ENCODE data around the gene ACBD4. TPM values are rescaled to one million over a fixed set of nuclear protein-coding genes. Genes with fewer than 3 reads are reported as not detected.
A peak's percentile ranks its signal among the peaks of the same experiment; 100 is the strongest.

The ACBD4 gene, protein sequence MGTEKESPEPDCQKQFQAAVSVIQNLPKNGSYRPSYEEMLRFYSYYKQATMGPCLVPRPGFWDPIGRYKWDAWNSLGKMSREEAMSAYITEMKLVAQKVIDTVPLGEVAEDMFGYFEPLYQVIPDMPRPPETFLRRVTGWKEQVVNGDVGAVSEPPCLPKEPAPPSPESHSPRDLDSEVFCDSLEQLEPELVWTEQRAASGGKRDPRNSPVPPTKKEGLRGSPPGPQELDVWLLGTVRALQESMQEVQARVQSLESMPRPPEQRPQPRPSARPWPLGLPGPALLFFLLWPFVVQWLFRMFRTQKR
- 20.1 and 20.6 TPM in 2 replicates for total RNA-seq

DNA sequence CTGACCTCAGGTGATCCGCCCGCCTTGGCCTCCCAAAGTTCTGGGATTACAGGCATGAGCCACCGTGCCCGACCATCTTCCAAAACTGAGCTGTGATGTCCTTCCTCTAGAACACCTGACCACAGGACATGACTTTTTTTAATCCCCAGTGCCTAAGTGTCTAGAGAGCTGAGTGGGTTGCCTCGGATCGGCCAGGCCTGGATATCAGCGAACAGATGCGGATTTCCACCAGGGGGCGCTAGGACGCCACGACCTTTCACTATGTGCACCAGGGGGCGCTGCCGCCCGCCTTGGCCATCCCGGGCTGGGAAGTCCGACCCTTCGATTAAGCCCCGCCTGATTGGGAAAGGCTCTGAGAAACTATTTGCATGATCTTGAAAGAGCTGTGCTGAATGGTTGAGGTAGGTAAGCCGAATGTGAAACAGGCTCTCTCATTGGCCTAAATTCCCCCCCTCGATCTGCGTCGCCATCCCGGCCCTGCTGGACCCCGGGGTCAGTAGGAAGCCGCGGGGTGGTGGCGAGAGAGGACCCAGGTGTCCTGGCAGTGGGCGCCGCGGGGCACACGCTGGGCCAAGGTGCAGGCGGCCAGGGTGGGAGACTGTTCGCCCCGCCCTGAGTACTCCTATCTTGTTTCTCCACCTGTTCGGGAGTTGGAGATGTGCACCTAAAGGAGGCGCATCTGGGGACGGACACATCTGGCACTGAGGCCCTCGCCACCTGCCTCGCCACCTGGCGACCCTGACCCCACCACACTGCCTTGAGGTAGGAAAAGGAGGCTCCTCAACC lies at the start of gene ACBD4:
Gene ACBD4 (plus strand): TSS at position 496 of the 786 bp plus-strand sequence. CDS start 458 bp downstream, outside the sequence.
- peaks cover 16% of the 10 kb centered on the region for H3K4me1 Mint-ChIP-seq
- H3K27me3 Mint-ChIP-seq = peaks cover 4% of the 10 kb centered on the region
- ChIA-PET POLR2A (interaction anchor here (0.6 to 10.8 kb wide), 18 partner anchors 9 to 282 kb away, joined by 3 to 200 read pairs (median 6); partner anchors contain the start of genes EFTUD2, HEXIM1, HEXIM2 and NMT1), CTCF (interaction anchor here (0.5 to 6.5 kb wide), 39 partner anchors 9 to 1125 kb away, joined by 3 to 167 read pairs (median 5); partner anchors contain the start of genes EFTUD2, HEXIM1 and HEXIM2)
- peak within 1 kb of the TSS; percentile 90 for H3K4me3 Mint-ChIP-seq
- intact Hi-C loops (cut with micrococcal nuclease) = loop anchor here (1.0 to 10.0 kb wide), 7 partner anchors 13 to 601 kb away; partner anchors contain the start of genes HEXIM1 and HEXIM2
- TF ChIP-seq, protein P1, sequence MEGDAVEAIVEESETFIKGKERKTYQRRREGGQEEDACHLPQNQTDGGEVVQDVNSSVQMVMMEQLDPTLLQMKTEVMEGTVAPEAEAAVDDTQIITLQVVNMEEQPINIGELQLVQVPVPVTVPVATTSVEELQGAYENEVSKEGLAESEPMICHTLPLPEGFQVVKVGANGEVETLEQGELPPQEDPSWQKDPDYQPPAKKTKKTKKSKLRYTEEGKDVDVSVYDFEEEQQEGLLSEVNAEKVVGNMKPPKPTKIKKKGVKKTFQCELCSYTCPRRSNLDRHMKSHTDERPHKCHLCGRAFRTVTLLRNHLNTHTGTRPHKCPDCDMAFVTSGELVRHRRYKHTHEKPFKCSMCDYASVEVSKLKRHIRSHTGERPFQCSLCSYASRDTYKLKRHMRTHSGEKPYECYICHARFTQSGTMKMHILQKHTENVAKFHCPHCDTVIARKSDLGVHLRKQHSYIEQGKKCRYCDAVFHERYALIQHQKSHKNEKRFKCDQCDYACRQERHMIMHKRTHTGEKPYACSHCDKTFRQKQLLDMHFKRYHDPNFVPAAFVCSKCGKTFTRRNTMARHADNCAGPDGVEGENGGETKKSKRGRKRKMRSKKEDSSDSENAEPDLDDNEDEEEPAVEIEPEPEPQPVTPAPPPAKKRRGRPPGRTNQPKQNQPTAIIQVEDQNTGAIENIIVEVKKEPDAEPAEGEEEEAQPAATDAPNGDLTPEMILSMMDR (IDR thresholded peaks at IDR 0.05) = peak; percentile 99
- DNase-seq (peak; percentile 97), ATAC-seq (ENCODE audit: low read depth) (peak; percentile 84)
- H3K36me3 Mint-ChIP-seq (ENCODE audit: low read depth) = peaks cover 4% of the 10 kb centered on the region
- no peaks in the 10 kb centered on the region for H3K9me3 Mint-ChIP-seq
- H3K27ac Mint-ChIP-seq = peak within 1 kb of the TSS; percentile 84

DNA sequence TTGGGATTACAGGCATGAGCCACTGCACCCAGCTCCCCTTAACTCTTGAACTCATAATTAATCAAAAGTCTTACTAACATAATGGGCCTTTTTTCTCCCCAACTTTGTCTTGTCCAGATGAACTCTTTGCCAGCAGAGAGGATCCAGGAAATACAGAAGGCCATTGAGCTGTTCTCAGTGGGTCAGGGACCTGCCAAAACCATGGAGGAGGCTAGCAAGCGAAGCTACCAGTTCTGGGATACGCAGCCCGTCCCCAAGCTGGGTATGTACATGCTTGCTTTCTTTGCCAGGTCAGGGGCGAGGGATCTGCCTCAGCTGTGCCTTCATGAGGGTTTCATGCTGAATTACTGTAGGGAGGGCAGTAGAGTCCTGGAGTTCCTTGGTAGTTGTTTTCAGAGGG lies 49.1 kb upstream of the ACBD4 start:
- CTCF ChIA-PET = interaction anchor here (1.3 kb wide), 1 partner anchor 10 kb away, joined by 3 read pairs; no protein-coding TSS in a partner anchor
- no peak for DNase-seq
- TF ChIP-seq, protein P1 (IDR thresholded peaks at IDR 0.05) = no peak
- Mint-ChIP-seq H3K4me3 (no peak overlapping the region), H3K27ac (no peak overlapping the region), H3K27me3 (no peaks in the 10 kb centered on the region), H3K9me3 (no peaks in the 10 kb centered on the region), H3K36me3 (ENCODE audit: low read depth) (peaks cover 73% of the 10 kb centered on the region), H3K4me1 (no peaks in the 10 kb centered on the region)
- intact Hi-C loops (cut with micrococcal nuclease) = no loop called here
- POLR2A ChIA-PET = no interaction called here
- ATAC-seq (ENCODE audit: low read depth) = no peak

DNA sequence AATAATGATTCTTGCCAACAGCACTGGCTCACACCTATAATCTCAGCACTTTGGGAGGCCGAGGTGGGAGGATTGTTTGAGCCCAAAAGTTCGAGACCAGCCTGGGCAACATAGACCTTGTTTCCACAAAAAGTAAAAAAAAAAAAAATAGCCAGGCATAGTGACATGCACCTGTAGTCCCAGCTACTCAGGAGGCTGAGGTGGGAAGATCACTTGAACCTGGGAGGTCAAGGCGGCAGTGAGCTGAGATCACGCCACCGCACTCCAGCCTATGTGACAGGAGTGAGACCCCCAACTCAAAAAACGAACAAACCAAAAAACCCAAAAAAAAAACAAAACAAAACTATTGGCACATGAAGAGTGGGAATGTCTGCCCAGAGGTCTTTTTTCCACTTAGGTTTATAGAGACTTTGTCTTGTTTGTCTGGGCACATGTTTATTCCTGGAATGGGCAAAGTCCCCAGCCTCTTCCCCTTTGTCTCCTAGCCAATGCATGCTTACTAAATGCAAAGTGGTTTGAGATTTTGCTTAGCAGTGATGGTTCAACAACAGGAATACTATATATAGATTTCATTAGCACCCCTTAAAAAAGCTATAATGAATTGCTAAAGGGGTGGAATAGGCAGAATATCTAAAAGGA lies 48.5 kb upstream of the ACBD4 start:
- intact Hi-C loops (cut with micrococcal nuclease) = no loop called here
- Mint-ChIP-seq H3K27ac (no peak overlapping the region), H3K4me1 (no peaks in the 10 kb centered on the region), H3K27me3 (no peaks in the 10 kb centered on the region), H3K36me3 (ENCODE audit: low read depth) (peaks cover 72% of the 10 kb centered on the region), H3K9me3 (no peaks in the 10 kb centered on the region), H3K4me3 (no peak overlapping the region)
- ATAC-seq (ENCODE audit: low read depth) (no peak), DNase-seq (no peak)
- TF ChIP-seq, protein P1 (IDR thresholded peaks at IDR 0.05) = no peak
- CTCF ChIA-PET = interaction anchor here (1.1 kb wide), 1 partner anchor 12 kb away, joined by 3 read pairs; no protein-coding TSS in a partner anchor
- POLR2A ChIA-PET = no interaction called here

DNA sequence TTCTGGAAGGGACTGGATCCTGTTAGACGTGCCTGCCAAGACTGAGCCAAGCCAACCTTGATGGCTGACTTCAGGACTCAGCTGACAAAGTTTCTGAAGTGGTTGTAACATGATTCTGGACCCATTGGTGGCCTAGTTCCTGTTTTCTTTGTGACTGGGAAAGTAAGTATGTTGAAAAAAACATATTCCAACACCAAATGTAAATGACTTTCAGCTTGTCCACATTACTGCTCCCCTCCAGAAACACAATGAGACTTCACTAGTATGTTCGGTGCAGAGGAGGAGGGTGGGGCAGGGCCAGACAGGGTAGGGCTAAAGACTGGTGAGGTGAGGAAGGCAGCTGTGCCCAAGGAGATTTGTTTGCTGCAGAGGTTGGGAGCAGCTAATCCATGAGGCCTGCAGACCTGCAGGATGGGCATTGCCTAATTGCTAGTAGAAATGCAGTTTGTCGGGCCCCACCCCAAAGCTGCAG lies 47.9 kb upstream of the ACBD4 start:
- no peak overlapping the region for H3K4me3 Mint-ChIP-seq
- TF ChIP-seq, protein P1 (IDR thresholded peaks at IDR 0.05) = no peak
- no peaks in the 10 kb centered on the region for H3K9me3 Mint-ChIP-seq
- no peaks in the 10 kb centered on the region for H3K4me1 Mint-ChIP-seq
- no peaks in the 10 kb centered on the region for H3K27me3 Mint-ChIP-seq
- DNase-seq = no peak
- intact Hi-C loops (cut with micrococcal nuclease) = no loop called here
- no peak overlapping the region for H3K27ac Mint-ChIP-seq
- peaks cover 74% of the 10 kb centered on the region for H3K36me3 Mint-ChIP-seq (ENCODE audit: low read depth)
- ChIA-PET CTCF (interaction anchor here (1.1 kb wide), 1 partner anchor 12 kb away, joined by 3 read pairs; no protein-coding TSS in a partner anchor), POLR2A (no interaction called here)
- no peak for ATAC-seq (ENCODE audit: low read depth)
